Activated T-helper 1 cell treated with anti-CD3 and anti-CD28 coated beads, Interleukin-2, amount 50 U/mL, for 16 hours (primary cell): ENCODE results near the gene SPTLC2.
"Not testable (repeated sequence)": the region's sequence is repeated elsewhere in the genome, so short reads cannot be mapped to it uniquely, and the experiment has no call there.

ENCODE experiments used
- DNase-seq, 2 donors: peaks; one replicate each; pipeline ENCODE4 v3.0.0-alpha.2; 2020; ENCODE audit warnings: low read depth in 1 of 2, low spot score in 1 of 2

The SPTLC2 gene

DNA sequence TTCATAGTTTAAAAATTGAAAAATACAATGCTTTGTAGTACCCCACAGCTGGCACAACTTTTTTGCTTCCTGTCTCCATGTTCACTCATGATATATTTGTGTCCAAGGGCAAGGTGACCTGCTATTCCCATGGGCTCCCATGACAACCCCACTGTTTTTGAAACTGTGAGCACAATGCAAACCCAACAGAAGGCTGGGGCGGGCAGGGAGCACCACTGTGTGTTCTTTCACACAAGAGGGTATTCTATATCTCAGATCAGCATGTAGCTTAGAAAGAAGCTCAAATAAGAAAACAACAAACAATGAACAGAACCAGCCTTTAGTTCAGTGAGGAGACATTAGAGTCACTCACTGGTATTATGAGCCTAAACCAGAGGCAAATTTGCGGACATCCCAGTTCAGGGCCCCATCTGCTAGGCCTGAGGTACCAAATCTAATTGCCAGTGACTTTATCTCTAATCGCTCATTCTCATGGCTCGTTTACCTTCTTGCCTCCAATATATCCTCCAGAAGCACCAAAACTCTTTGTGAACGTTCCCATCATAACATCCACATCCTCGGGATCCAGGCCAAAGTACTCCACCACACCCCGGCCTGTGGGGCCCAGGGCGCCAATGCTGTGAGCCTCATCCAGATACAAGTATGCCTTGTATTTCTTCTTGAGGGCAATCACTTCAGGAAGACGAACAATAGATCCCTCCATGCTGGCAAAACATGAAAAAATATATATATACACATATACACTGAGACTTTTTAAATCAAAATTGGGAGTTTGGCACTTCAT lies 61.4 kb downstream of the SPTLC2 start:
- DNase-seq, result no peak

DNA sequence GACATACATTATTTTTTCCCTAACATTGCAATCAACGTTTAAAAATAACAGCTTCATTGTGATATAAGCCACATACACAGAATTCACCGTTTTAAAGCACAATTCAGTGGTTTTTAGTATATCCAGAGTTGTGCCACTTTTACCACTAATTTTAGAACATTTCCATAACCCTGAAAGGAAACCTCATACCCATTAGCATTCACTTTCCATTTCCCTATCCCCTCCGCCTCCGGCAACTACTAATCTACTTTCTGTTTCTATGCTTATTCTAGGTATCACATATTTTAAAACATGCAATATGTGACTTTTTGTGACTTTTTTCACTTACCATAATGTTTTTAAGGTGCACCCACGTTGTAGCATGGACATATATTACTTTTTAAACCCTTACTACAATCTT lies 62.2 kb downstream of the SPTLC2 start:
- DNase-seq, result no peak

DNA sequence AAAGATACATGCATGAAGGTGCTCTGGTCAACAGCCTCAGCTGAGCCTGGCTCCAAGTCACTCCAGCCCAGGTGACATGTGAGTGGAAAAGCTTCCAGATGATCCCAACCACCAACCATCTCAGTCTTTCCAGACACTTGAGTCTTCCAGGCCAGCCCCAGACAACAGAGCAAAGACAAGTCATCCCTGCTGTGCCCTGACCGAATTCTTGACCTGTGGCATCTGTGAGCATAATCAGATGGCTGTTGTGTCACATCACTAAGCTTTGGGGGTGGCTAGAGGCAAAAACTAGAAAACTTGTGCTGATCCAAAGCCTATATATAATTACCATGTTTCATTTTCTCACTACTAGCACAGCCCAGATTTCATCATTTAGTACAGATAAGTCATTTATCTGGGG lies 67.0 kb downstream of the SPTLC2 start:
- no peak for DNase-seq

DNA sequence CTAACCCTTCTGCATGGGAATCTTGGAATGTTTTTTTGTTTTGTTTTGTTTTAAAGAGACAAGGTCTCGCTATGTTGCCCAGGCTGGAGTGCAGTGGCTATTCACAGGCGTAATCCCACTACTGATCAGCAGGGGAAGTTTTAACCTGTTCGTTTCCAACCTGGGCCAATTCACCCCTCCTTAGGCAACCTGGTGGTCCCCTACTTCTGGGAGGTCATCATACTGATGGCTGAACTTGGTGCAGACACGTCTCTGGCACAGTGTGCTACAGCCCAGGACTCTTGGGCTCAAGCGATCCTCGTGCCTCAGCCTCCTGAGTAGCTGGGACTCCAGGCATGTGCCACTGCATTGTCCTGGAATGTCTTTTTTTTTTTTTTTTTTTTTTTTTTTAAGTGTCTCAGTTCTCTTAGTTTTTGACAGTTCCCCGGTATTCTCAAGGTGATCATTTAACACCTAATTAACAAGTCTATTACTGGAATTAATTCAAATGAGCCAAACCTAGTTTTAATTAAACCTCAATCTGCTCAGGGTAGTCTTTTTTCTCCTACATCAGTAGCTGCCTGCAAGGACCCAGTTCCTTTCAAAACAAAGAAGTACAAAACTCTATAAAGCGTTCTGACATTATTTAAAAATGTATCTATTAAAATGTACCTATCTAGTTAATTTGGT lies 68.8 kb downstream of the SPTLC2 start:
- DNase-seq, result no peak

DNA sequence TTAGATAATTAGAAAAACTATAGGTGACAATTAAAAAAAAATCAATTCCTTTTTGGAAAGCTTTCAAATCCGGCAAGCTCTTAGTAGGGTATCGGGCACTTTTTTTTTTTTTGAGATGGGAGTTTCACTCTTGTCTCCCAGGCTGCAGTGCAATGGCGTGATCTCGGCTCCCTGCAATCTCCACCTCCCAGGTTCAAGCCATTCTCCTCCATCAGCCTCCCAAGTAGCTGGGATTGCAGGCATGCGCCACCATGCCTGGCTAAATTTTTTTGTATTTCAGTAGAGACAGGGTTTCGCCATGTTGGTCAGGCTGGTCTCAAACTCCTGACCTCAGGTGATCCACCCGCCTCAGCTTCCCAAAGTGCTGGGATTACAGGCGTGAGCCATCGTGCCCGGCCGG lies 71.3 kb downstream of the SPTLC2 start:
- DNase-seq, result not testable (repeated sequence)

DNA sequence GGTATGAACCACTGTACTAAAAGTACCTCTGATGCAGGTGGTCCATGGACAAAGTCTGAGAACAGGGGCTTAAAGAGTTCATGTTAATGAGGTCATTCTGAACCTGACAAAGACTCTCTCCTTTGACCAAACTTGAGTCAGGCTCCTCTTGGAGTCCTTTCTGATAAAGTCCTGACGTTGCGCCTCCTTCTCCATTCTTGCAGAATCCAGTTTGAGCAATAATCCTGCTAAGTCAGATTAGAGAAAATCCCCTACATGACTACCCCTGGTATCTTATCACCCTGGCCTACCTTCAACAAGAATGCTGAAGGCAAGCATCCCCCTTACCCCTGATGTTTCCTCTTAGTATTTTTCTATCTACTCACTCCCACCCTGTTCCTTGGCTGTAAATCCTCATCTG lies 71.9 kb downstream of the SPTLC2 start:
- DNase-seq, result no peak

DNA sequence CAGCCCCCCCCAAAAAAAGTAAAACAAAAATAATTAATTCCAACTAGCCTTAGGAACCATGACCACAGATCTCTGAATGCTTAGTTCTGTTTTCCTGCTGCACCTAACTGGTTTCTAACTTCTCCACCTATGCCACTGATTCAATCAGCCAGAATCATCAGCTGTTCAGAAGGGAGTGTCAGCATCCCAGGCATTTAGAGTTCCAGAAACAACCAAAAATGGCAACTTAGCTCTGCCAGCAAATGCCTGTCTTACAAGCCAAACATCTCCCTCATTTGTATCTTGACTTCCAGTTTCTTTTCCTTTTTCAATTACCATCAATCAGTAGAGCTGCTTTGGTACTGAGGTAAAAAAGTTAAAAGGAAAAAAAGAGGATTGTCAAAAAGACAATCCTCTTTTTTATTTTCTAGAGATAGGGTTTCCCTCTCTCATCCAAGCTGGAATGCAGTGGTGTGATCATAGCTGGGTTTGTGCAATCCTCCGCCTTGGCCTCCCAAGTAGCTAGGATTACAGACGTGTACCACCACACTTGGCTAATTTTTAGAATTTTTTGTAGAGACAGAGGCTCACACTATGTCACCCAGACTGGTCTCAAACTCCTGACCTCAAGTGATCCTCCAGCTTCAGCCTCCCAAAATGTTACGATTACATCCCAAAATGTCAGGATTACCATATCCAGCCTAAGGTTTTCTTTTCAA lies 72.7 kb downstream of the SPTLC2 start:
- no peak for DNase-seq

DNA sequence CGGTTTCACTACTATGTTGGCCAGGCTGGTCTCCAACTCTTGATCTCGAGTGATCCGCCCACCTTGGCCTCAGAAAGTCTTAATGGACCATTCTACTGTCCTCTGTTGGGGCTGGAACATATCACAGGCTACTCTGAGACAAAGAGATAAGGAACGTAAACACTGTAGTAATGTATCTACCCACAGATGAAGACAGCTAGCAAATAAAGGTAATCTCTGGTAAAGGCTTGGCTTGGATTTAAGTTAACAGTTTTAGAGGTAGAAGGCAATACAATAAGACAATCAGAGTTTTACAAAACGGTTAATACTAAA lies 73.2 kb downstream of the SPTLC2 start:
- DNase-seq, result no peak

DNA sequence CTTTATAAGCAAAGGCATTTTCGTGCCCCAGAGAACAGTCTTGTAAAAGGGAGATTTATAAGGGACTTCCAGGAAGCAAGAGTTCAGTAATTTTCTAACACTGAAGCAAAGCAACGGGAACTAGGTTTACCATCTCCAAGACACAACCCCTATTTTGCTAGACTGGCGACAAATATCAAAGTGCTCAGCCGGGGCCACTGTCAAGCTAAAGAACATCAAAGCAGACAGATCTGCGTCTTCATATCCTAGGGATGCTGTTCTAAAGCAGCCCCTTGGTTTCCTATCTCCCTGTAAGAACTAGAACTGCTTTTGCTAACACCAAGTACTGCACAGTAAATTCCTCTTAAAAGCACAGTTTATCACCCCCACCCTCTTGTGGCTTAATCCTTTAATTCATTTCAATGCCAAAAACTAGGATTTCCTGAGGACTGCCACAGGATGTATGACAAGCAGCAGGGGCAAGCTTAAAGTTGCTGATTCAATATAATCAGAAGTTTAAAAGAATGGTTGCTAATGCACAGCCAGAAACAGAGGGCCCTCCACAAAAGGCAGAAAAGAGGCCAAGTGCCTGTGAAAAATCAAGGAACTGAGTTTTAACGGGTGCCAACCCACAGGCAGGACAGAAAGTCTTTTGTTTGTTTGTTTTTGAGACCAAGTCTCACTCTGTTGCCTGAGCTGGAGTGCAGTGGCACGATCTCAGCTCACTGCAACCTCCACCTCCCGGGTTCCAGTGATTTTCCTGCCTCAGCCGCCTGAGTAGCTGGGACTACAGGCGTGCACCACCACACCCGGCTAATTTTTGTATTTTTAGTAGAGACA lies 73.8 kb downstream of the SPTLC2 start:
- DNase-seq, result no peak

DNA sequence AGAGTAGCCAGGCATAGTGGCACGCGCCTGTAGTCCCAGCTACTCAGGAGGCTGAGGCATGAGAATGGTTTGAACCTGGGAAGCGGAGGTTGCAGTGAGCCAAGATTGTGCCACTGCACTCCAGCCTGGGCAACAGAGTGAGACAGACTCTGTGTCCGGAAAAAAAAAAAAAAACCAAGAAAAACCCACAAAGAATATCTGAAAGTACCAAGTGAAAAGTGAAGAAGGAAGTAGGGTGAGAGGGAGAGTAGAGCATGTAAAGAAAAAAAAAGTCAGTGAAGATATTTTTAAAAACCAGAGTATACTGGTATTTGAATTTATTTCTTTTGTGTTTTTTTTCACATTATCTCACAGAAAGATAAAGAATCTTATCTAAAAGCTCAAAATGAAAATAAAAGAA lies 74.5 kb downstream of the SPTLC2 start:
- DNase-seq, result no peak

DNA sequence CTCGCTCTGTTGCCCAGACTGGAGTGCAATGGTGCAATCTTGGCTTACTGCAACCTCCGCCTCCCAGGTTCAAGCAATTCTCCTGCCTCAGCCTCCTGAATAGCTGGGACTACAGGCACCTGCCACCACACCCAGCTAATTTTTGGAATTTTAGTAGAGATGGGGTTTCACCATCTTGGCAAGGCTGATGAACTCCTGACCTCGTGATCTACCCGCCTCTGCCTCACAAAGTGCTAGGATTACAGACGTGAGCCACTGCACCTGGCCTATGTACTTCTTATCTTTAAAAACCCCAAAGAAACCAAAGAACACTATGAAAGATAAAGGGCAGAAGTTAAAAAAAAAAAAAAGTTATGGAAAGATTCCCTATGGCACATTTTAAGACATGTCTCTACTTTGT lies 79.5 kb downstream of the SPTLC2 start:
- DNase-seq, result not testable (repeated sequence)

DNA sequence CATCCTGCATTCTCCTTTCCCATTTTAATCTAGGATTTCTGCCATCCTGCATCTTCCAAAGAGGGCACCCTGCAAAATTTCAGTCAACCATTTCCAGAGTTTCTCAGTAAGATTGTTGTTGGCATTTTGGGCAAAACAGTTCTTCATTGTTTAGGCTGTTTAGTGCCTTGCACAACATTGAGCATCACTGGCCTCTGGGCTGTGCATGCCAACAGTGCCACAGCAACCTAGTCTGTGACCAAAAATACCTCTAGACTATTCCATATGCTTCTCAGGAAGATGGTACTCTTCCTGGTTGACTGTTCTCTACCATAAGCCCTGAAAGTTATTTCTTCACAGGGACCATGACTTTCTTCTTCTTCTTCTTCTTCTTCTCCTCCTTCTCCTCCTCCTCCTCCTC lies 85.4 kb downstream of the SPTLC2 start:
- no peak for DNase-seq

DNA sequence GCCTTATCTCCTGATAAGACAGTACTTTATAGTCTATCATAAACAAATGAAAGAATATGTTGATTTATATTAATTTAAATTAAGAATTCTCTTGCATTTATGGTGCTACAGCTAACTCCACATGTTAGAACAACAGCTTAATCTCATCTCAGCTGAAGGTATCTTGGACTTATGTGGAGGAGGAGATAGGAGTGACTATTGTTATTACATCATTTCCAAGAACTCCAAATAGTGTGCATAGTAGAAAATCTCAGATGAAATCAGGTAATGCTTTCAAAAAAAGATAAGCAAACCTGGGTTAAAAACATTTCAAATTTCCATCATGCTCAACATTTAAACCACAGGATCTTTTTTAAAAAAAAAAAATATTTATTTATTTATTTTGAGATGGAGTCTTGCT lies 86.5 kb downstream of the SPTLC2 start:
- DNase-seq, result no peak

DNA sequence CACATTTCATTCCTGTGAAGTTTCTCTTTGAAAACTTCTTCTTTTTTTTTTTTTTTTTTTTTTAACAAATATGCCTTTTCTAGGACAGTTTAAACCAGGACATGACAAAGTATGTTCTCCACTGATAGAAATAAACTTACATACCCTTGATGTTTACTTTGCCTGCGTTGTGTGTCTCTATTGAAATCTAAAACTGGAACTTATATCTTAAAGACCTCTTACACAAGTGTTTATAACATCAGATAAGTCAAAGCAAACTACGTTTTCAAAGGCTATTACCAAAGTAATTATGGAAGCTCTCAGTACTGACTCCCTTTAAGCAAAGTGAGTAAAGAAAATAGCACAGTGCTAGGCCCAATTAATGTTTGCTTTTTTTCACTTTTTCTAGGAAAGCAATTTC lies 87.2 kb downstream of the SPTLC2 start:
- no peak for DNase-seq

DNA sequence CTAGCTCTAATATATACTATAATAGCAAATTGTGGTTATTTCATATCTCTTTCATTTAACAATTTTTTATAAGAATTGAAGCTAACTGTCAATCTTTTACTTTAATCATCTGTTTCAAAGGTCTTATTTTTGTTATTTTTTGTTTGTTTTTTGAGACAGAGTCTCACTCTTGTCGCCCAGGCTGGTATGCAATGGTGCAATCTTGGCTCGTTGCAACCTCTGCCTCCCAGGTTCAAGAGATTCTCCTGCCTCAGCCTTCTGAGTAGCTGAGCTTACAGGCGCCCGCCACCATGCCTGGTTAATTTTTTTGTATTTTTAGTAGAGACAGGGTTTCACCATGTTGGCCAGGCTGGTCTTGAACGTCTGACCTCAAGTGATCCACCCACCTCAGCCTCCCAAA lies 87.7 kb downstream of the SPTLC2 start:
- not testable (repeated sequence) for DNase-seq

DNA sequence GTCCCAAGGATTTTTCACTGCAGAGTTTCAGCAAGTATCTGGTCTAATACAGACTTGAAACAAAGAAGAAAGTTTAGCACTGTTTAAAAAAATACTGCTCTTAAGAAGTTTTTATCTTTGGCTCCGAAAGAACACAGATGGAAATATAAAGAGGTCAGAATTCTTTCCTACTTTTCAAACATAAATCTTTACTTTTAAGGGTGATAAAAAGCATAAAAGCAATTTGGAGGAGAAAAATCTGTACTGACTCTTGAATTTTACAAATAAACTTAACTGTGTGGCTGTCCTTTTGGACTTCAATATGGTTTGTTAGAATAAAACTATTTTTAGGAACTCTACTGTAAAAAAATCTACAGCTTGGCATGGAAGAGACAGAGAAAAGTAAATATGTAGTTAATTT lies 90.2 kb downstream of the SPTLC2 start:
- DNase-seq, result no peak

DNA sequence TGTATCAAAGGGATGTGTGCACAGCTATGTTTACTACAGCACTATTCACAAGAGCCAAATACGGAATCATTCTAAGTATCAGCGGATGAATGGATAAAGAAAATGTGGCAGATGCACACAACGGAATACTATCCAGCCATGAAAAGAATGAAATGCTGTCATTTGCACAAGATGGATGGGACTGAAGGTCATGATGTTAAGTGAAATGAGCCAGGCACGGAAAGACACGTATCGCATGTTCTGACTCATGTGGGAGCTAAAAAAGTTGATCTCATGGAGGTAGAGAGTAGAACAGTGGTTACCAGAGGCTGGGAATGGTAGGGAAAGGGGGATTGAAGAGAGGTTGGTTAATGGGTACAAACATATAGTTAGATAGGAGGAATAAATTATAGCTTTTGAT lies 91.9 kb downstream of the SPTLC2 start:
- DNase-seq, result no peak

DNA sequence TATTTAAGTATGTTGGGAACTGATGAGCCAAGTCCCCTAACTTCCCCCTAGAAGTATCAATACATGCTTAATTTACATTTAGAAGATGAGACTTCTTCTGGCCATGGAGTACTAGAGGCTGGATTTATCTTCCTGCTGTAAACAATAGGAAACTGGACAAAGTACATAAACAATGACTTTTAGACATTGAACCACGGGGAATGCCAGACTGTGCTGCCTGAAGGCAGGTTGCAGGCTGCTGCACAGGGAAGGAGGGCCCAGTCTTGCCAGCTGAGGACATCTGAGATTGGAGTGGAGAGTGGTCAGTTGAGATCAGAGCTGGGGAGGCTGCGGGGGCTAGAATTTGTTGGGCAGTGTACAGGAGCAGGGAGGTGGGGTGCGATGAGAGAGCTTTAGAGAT lies 93.3 kb downstream of the SPTLC2 start:
- DNase-seq, result no peak

DNA sequence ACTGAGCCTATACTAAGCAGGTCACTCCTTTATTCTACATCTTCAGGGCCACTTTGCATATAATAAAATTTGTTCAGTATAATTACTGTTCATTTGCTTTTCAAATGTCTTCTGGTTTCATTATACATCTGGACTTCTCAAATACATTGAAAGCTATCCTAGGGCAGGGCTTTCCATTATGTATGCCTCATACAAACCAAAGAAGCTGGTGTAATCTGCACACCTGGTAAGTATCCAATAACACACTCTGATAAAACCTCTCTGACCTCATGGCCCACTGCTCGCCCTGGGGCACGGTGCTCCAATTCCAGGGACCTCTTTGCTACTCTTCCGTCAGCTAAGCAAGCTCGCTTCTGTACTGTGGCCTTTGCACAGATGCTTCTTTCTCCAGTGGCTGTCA lies 95.9 kb downstream of the SPTLC2 start:
- no peak for DNase-seq

DNA sequence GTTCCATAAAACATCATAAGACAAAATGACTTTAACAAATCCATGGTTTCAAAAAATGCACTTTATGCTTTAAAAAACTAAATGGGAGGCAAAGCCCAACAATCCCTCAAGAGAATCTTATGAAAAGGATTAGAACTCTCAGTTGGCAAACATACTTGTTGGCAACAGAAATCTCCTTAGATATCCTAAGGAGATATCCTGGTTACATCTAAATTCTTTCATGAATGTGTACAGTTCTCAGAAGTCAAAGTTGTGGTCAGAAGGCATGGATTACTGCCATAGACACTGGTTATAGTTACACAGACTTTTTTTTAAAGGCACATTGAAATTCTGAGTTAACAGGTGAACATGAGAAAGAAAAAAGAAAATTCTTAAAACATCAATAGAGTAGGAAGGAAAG lies 100.3 kb downstream of the SPTLC2 start:
- no peak for DNase-seq

DNA sequence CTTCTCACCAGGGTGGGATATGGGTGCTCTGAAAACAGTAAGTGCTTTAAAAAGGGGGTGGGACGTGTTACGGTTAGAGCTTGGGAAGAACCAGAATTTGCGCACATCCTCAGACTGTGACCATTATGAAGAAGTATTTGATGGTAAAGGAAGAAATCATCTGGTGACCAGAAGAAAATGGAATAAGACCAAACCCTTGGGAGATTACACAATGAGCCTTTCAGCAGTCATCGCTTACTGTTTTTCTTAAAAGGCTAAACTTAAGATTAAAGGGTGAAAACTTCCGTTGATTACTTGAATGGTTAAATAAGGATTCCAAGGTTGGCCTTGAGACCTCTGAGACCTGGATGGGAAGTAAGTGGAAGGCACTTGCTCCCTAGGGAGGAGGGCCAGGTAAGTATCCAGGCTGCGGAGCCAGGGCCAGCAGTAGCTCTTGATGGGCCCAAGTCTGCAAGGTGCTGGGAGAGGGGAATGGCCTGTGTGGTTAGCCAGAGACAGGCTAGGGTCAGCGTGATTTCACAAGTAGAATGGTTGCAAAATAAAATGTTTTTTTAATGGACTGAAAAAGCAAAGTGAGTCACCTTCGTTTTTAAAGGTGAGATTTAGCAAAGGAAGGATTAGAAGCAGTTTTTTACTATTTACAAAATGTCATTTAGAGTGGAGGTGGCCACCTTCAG lies 104.8 kb downstream of the SPTLC2 start:
- DNase-seq, result no peak
